ENCODE results near the gene OCA2. TPM values are rescaled to one million over a fixed set of nuclear protein-coding genes. Genes with fewer than 3 reads are reported as not detected.
A peak's percentile ranks its signal among the peaks of the same experiment; 100 is the strongest.

The OCA2 gene
- total and polyA plus RNA-seq, 10 donors: 0.39 to 3.0 (median 1.0) TPM

DNA sequence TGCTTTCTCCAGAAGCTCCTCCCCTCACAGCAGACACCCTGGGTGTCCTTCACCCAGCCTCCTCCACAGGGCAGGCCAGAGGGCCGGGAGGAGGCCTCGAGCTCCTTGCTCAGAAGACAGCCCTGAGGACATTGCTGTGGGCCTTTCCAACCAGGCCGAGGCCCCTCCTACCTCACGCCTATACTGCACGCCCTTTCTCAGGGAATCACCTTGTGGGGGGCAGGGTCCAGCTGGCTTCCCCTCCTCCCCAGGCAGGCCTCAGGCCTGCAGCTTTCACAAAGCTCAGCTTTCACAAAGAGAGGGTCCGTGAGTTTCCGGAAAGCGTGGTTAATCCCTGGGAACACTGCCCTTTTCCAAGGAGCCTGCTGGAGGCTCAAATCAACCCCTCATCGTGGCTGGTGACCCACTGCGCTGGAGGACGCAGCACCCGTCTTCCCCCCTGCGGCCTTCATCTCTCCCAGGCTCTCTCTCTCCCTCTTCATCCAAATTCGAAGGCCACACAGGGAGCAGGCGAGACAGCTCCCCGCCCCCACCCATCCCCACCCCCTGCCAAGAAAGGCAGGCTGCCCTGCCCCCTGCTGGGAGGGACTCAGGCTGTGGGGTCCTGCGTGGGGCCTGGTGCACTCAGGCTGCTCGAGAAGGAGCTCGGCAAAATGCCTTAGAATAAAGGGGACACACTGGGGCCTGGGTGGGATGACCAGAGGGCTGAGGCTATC, 79.4 kb downstream of the OCA2 start:
- no peak for DNase-seq
- 83 to 89% (median 85%) methylated on average over 16 to 19 of the region's 19 CpGs for WGBS, 5 donors
- Histone ChIP-seq H3K36me3 (no peaks in the 10 kb centered on the region), H3K4me1 (peaks cover 0 to 7% (median 0%) of the 10 kb centered on the region in 6 donors), H3K27me3 (replicated peaks in 1 of 7) (no peaks in the 10 kb centered on the region), H3K27ac (no peak overlapping the region), H3K4me3 (no peak overlapping the region), H3K9me3 (no peaks in the 10 kb centered on the region)
- TF ChIP-seq POLR2A (IDR thresholded peaks at IDR 0.05): no peak
- TF ChIP-seq, protein P1, sequence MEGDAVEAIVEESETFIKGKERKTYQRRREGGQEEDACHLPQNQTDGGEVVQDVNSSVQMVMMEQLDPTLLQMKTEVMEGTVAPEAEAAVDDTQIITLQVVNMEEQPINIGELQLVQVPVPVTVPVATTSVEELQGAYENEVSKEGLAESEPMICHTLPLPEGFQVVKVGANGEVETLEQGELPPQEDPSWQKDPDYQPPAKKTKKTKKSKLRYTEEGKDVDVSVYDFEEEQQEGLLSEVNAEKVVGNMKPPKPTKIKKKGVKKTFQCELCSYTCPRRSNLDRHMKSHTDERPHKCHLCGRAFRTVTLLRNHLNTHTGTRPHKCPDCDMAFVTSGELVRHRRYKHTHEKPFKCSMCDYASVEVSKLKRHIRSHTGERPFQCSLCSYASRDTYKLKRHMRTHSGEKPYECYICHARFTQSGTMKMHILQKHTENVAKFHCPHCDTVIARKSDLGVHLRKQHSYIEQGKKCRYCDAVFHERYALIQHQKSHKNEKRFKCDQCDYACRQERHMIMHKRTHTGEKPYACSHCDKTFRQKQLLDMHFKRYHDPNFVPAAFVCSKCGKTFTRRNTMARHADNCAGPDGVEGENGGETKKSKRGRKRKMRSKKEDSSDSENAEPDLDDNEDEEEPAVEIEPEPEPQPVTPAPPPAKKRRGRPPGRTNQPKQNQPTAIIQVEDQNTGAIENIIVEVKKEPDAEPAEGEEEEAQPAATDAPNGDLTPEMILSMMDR (IDR thresholded peaks at IDR 0.05 in 8 of 11, conservative IDR thresholded peaks at IDR 0.05 in 3 of 11): no peak
- TF ChIP-seq POLR2AphosphoS5 (IDR thresholded peaks at IDR 0.05): no peak
- intact Hi-C loops (cut with DNase I; ENCODE audit: low total_unique reads): no loop called here

GRCh38 chr15:28018291-28019044, 80.6 kb downstream of the OCA2 start:
- H3K36me3 ChIP-seq: no peaks in the 10 kb centered on the region
- 84 to 93% (median 90%) methylated on average over 25 to 26 of the region's 26 CpGs for WGBS, 5 donors
- H3K4me1 ChIP-seq: peaks cover 0 to 7% (median 0%) of the 10 kb centered on the region in 6 donors
- TF ChIP-seq POLR2A (IDR thresholded peaks at IDR 0.05): no peak
- TF ChIP-seq, protein P1 (IDR thresholded peaks at IDR 0.05 in 8 of 11, conservative IDR thresholded peaks at IDR 0.05 in 3 of 11): no peak
- no peak for TF ChIP-seq POLR2AphosphoS5 (IDR thresholded peaks at IDR 0.05)
- no peak for DNase-seq
- intact Hi-C loops (cut with DNase I; ENCODE audit: low total_unique reads): no loop called here
- no peaks in the 10 kb centered on the region for H3K9me3 ChIP-seq
- no peak overlapping the region for H3K27ac ChIP-seq
- no peaks in the 10 kb centered on the region for H3K27me3 ChIP-seq (replicated peaks in 1 of 7)
- H3K4me3 ChIP-seq: no peak overlapping the region

GRCh38 chr15:28017423-28017924, 81.6 kb downstream of the OCA2 start:
- DNase-seq: no peak
- H3K36me3 ChIP-seq: no peaks in the 10 kb centered on the region
- H3K4me1 ChIP-seq: peaks cover 0 to 7% (median 0%) of the 10 kb centered on the region in 6 donors
- H3K4me3 ChIP-seq: no peak overlapping the region
- no peaks in the 10 kb centered on the region for H3K27me3 ChIP-seq (replicated peaks in 1 of 7)
- no peaks in the 10 kb centered on the region for H3K9me3 ChIP-seq
- WGBS, 5 donors: 82 to 89% (median 83%) methylated on average over 8 to 10 of the region's 10 CpGs
- TF ChIP-seq POLR2A (IDR thresholded peaks at IDR 0.05) (no peak), POLR2AphosphoS5 (IDR thresholded peaks at IDR 0.05) (no peak)
- TF ChIP-seq, protein P1 (IDR thresholded peaks at IDR 0.05 in 8 of 11, conservative IDR thresholded peaks at IDR 0.05 in 3 of 11): peak in 1 of 11 experiments; percentile 11
- no peak overlapping the region for H3K27ac ChIP-seq
- intact Hi-C loops (cut with DNase I; ENCODE audit: low total_unique reads): no loop called here

DNA sequence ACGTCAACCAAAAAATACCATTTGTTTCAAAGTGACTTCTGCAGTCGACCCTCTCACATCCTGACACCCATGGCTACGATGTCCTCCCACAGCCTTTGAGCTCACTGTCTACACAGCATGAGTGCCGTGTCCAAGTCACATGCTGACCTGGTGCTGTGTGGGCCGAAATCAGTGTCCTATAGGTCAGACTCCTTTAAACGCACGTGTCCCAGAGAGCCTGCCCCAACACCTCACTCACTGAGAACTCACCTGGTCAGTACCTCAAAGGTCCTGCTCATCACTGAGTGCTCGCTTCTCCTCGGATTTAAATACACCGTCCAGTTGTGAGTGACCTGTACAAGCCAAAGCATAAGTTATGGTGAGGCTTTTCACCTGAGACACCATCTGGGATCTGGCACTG, 83.3 kb downstream of the OCA2 start:
- H3K4me1 ChIP-seq: no peaks in the 10 kb centered on the region
- DNase-seq: no peak
- H3K9me3 ChIP-seq: no peaks in the 10 kb centered on the region
- intact Hi-C loops (cut with DNase I; ENCODE audit: low total_unique reads): no loop called here
- H3K4me3 ChIP-seq: no peak overlapping the region
- TF ChIP-seq POLR2A (IDR thresholded peaks at IDR 0.05) (no peak), POLR2AphosphoS5 (IDR thresholded peaks at IDR 0.05) (no peak)
- TF ChIP-seq, protein P1 (IDR thresholded peaks at IDR 0.05 in 8 of 11, conservative IDR thresholded peaks at IDR 0.05 in 3 of 11): no peak
- H3K27ac ChIP-seq: no peak overlapping the region
- 85 to 90% (median 86%) methylated on average over 10 of the region's 10 CpGs for WGBS, 5 donors
- H3K27me3 ChIP-seq (replicated peaks in 1 of 7): no peaks in the 10 kb centered on the region
- H3K36me3 ChIP-seq: no peaks in the 10 kb centered on the region
